ENCODE measurements around the gene ANAPC7. TPM values are rescaled to one million over a fixed set of nuclear protein-coding genes. Genes with fewer than 3 reads are reported as not detected.
A peak's percentile ranks its signal among the peaks of the same experiment; 100 is the strongest.

The ANAPC7 gene
- total RNA-seq, 1 donor from 2014 or later, result 98.9 TPM

- no peaks in the 10 kb centered on the region for H3K4me1 Mint-ChIP-seq
- H3K36me3 Mint-ChIP-seq (ENCODE audit: low read depth), result peaks cover 26% of the 10 kb centered on the region
- H3K27ac Mint-ChIP-seq (ENCODE audit: unreplicated experiment), result no peak overlapping the region
- DNase-seq (ENCODE audit: low read depth, low spot score), result no peak
- H3K27me3 Mint-ChIP-seq (ENCODE audit: low read depth), result no peaks in the 10 kb centered on the region
- no peaks in the 10 kb centered on the region for H3K9me3 Mint-ChIP-seq
- no peak for TF ChIP-seq CTCF (conservative IDR thresholded peaks at IDR 0.05)
- H3K4me3 Mint-ChIP-seq, result no peak overlapping the region
These were observed 73.0 kb downstream of the ANAPC7 start for GRCh38 chr12:110330544-110330943.

- TF ChIP-seq CTCF (conservative IDR thresholded peaks at IDR 0.05), result no peak
- DNase-seq (ENCODE audit: low read depth, low spot score), result no peak
- Mint-ChIP-seq H3K27ac (ENCODE audit: unreplicated experiment) (peak overlapping the region; percentile 3), H3K36me3 (ENCODE audit: low read depth) (peaks cover 23% of the 10 kb centered on the region), H3K9me3 (no peaks in the 10 kb centered on the region), H3K4me3 (no peak overlapping the region), H3K27me3 (ENCODE audit: low read depth) (no peaks in the 10 kb centered on the region), H3K4me1 (no peaks in the 10 kb centered on the region)
These were observed 73.4 kb downstream of the ANAPC7 start for GRCh38 chr12:110330124-110330523.

- Mint-ChIP-seq H3K4me1 (no peaks in the 10 kb centered on the region), H3K36me3 (ENCODE audit: low read depth) (peaks cover 23% of the 10 kb centered on the region), H3K4me3 (no peak overlapping the region), H3K27ac (ENCODE audit: unreplicated experiment) (no peak overlapping the region), H3K27me3 (ENCODE audit: low read depth) (no peaks in the 10 kb centered on the region), H3K9me3 (no peaks in the 10 kb centered on the region)
- DNase-seq (ENCODE audit: low read depth, low spot score), result no peak
- TF ChIP-seq CTCF (conservative IDR thresholded peaks at IDR 0.05), result no peak
These were observed 73.8 kb downstream of the ANAPC7 start for GRCh38 chr12:110329710-110330109.

Other genes with a start within 250 kb of the ANAPC7 start
- 234 and 242 TPM in 2 replicates for gene ATP2A2, start 122.5 kb downstream of the ANAPC7 start, total RNA-seq
- gene ARPC3, start 46.6 kb upstream of the ANAPC7 start, total RNA-seq, result 131 and 146 TPM in 2 replicates
- gene GPN3, start 64.5 kb upstream of the ANAPC7 start, total RNA-seq, result 27.3 and 28.1 TPM in 2 replicates
- 20.8 and 20.9 TPM in 2 replicates for gene FAM216A, start 65.1 kb upstream of the ANAPC7 start, total RNA-seq
- 89.0 and 99.3 TPM in 2 replicates for gene VPS29, start 98.4 kb upstream of the ANAPC7 start, total RNA-seq
- gene RAD9B, start 98.6 kb upstream of the ANAPC7 start, total RNA-seq, result 0.23 and 0.50 TPM in 2 replicates
- gene PPTC7, start 179.6 kb upstream of the ANAPC7 start, total RNA-seq, result 12.3 and 13.4 TPM in 2 replicates
- gene TCTN1, start 210.4 kb upstream of the ANAPC7 start, total RNA-seq, result 58.1 and 59.1 TPM in 2 replicates

Data from neural crest cell (in vitro differentiated cells).